ENCODE data around the gene SERAC1.

Gene SERAC1

DNA sequence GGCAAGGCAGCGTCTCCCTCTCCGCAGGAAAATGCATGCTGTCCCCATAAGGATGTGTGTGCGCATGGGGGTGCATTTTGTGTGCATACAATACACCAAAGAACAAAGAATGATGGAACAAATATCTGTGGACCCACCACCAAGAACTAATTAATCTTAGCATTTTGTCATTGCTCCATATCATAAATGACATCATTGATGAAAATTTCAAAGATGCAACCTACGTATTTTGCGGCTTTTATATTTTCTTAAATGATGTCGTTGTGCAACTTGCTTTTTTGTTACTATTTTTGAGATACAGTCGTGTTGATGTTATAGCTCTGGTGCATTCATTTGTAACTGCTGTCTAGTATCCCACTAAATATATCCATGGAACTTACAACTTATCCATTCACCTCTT, 89.7 kb downstream of the SERAC1 start:
- TF ChIP-seq, protein P1, sequence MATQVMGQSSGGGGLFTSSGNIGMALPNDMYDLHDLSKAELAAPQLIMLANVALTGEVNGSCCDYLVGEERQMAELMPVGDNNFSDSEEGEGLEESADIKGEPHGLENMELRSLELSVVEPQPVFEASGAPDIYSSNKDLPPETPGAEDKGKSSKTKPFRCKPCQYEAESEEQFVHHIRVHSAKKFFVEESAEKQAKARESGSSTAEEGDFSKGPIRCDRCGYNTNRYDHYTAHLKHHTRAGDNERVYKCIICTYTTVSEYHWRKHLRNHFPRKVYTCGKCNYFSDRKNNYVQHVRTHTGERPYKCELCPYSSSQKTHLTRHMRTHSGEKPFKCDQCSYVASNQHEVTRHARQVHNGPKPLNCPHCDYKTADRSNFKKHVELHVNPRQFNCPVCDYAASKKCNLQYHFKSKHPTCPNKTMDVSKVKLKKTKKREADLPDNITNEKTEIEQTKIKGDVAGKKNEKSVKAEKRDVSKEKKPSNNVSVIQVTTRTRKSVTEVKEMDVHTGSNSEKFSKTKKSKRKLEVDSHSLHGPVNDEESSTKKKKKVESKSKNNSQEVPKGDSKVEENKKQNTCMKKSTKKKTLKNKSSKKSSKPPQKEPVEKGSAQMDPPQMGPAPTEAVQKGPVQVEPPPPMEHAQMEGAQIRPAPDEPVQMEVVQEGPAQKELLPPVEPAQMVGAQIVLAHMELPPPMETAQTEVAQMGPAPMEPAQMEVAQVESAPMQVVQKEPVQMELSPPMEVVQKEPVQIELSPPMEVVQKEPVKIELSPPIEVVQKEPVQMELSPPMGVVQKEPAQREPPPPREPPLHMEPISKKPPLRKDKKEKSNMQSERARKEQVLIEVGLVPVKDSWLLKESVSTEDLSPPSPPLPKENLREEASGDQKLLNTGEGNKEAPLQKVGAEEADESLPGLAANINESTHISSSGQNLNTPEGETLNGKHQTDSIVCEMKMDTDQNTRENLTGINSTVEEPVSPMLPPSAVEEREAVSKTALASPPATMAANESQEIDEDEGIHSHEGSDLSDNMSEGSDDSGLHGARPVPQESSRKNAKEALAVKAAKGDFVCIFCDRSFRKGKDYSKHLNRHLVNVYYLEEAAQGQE (IDR thresholded peaks at IDR 0.05; ENCODE audit: insufficient read depth in 1 of 2, low read depth in 2 of 2, low read length in 2 of 2) = no peak
- no peak for TF ChIP-seq TAF1 (IDR thresholded peaks at IDR 0.05; ENCODE audit: borderline replicate concordance, insufficient read depth, low read length)
- no peak for TF ChIP-seq SIN3A (IDR thresholded peaks at IDR 0.05; ENCODE audit: borderline replicate concordance, insufficient read depth, low read length)
- no peak for TF ChIP-seq FOXP2 (optimal IDR thresholded peaks at IDR 0.05; ENCODE audit: borderline replicate concordance, extremely low read depth, extremely low read length, insufficient read depth)
- no peak for TF ChIP-seq POLR2AphosphoS5 (IDR thresholded peaks at IDR 0.05; ENCODE audit: low read depth, low read length)

DNA sequence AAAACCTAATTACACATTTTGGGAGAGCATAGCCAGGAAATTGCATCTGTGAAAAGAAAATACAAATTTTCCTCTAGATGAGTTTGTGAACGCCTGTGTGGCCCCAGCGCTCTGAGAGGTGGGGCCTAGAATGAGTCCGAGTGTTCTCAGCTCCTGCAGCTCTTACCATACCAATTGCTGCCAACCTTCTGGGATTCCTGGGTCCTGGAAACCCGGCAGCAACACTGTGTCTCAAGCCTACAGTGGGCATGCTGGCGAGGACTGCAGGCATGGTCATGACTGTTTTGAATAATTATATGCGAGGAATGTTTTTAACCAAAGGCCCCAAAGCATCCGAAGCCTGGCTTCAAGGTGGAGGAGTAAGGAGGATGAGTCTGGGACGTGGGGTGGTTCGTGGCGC, 90.4 kb downstream of the SERAC1 start:
- TF ChIP-seq POLR2AphosphoS5 (IDR thresholded peaks at IDR 0.05; ENCODE audit: low read depth, low read length) (no peak), FOXP2 (optimal IDR thresholded peaks at IDR 0.05; ENCODE audit: borderline replicate concordance, extremely low read depth, extremely low read length, insufficient read depth) (no peak), SIN3A (IDR thresholded peaks at IDR 0.05; ENCODE audit: borderline replicate concordance, insufficient read depth, low read length) (no peak)
- TF ChIP-seq, protein P1 (IDR thresholded peaks at IDR 0.05; ENCODE audit: insufficient read depth in 1 of 2, low read depth in 2 of 2, low read length in 2 of 2) = no peak

DNA sequence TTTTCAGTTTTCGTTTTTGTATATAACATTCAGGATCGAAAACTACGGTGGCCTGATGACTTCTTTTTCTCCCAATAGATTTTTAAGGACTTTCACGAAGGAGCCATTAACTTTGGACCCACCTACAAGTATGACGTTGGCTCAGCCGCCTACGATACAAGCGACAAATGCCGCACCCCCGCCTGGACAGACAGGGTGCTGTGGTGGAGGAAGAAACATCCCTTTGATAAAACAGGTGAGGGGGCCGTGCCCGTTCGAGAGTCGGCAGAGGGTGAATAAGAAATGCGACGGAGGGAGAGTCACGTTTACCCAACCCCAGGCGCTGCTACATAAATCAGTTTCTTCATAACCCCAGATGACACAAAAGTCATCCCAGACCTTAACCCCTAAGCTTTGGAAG, 91.5 kb downstream of the SERAC1 start:
- TF ChIP-seq TAF1 (IDR thresholded peaks at IDR 0.05; ENCODE audit: borderline replicate concordance, insufficient read depth, low read length) = no peak
- TF ChIP-seq POLR2AphosphoS5 (IDR thresholded peaks at IDR 0.05; ENCODE audit: low read depth, low read length) = no peak
- TF ChIP-seq, protein P1 (IDR thresholded peaks at IDR 0.05; ENCODE audit: insufficient read depth in 1 of 2, low read depth in 2 of 2, low read length in 2 of 2) = no peak
- no peak for TF ChIP-seq SIN3A (IDR thresholded peaks at IDR 0.05; ENCODE audit: borderline replicate concordance, insufficient read depth, low read length)
- TF ChIP-seq FOXP2 (optimal IDR thresholded peaks at IDR 0.05; ENCODE audit: borderline replicate concordance, extremely low read depth, extremely low read length, insufficient read depth) = no peak

DNA sequence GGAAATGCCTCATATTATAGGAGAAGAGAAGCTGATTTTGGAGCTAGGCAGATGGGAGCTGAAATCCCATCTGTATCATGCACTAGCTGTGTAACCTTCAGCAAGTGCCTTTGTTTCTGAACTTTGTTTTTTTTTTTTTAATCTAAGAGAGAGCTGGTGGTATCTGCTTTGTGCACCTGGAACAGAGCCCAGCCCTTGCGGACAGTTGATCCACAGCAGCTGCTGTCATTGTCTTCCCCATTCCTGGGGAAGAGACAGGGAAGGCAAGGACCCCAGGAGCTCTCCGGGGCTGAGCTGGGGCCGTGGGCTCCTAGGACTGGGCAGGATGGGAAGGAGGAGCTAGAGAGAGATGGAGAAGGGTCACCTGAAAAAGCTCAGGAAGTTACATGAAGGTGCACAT, 94.3 kb downstream of the SERAC1 start:
- no peak for TF ChIP-seq FOXP2 (optimal IDR thresholded peaks at IDR 0.05; ENCODE audit: borderline replicate concordance, extremely low read depth, extremely low read length, insufficient read depth)
- no peak for TF ChIP-seq SIN3A (IDR thresholded peaks at IDR 0.05; ENCODE audit: borderline replicate concordance, insufficient read depth, low read length)
- TF ChIP-seq POLR2AphosphoS5 (IDR thresholded peaks at IDR 0.05; ENCODE audit: low read depth, low read length) = no peak
- TF ChIP-seq, protein P1 (IDR thresholded peaks at IDR 0.05; ENCODE audit: insufficient read depth in 1 of 2, low read depth in 2 of 2, low read length in 2 of 2) = no peak
- no peak for TF ChIP-seq TAF1 (IDR thresholded peaks at IDR 0.05; ENCODE audit: borderline replicate concordance, insufficient read depth, low read length)

All from PFSK-1 (cell line).